Stimulated activated CD8-positive, alpha-beta memory T cell treated with anti-CD3 and anti-CD28 coated beads, Interleukin-7, amount 100 ng/mL, for 4 hours (primary cell): ENCODE measurements around the gene PLAGL2.
"Not testable (repeated sequence)": the region's sequence is repeated elsewhere in the genome, so short reads cannot be mapped to it uniquely, and the experiment has no call there.

Experiments used
- DNase-seq, 2 donors: peaks; one replicate each; pipeline ENCODE4 v3.0.0-alpha.2; 2020; ENCODE audit warnings: low read depth in 2 of 2

Gene PLAGL2

DNA sequence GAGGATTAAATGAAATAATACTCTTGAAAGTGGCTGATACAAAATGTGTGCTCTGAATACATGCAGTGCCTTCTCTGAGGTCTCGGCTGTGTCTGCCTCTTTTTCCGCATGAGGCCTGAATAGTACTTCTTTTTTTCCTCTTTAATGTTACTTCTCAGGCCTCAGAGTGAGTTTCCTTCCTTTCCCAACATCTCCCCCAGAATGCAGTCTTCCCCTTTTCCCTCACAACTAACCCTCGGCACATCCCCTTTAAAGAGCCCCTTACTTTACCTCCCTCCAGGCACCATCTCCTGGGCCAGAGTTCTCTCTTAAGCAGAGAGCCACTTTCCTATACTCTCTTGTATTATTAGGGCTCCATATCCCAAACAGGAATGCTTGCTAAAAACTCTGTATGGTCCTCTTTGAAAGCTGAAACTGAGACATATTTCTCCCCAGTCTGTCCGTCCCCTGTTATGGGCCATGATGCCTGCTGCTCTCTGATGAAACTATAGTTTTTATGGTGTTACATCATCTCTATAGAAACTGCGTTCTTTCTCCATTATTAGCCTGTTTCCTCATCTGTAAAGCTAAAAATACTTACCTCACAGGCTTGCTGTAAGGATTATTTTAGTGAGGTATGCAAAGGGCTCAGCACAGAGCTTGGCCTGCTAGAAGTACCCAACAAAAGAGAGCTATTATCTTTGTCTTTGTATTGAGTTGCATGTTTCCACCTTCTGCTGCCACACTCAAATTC is 2.3 kb downstream of the PLAGL2 start:
- DNase-seq, result no peak

DNA sequence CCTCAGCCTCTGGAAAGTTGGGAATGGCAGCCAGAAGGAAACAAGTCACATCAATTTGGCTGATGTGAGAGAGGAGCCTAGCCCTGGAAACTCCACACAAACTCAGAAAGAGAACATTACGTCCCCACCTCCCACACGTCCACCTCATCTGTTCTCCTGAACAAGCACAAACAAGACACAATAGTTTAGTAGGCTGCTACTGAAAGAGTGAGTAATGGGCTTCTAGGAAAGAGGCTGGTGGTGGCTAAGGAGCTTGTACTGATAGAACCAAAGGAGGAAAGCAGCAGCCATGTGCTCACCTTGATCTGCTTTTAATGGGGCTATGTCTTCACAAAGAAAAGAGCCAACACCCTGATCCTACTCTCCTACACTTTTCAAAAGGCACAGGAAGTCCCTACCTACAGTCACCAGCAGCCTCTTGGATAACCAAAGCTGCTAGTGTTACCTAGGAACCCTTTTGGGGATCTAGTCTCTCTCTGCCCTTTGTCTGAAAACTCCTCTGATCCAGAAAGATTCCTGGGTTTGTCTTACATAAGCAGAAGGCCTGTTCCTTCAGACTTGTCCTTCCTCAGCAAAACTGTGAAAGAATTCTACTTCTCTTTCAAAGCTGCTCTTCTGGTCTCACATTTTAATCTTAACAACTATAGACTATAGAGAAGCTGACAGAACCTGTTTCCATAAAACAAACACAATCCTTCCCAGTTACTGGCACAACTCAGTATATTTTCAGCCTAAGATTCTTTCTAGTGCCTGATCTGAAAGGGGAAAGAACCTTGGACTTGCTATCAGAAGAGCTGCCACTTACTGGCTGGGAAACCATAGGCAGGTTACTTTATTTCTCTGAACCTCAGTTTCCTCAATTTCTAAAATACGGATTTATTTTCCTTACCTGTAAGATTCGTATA is 3.1 kb downstream of the PLAGL2 start:
- peak; percentile 55 to 69 for DNase-seq

DNA sequence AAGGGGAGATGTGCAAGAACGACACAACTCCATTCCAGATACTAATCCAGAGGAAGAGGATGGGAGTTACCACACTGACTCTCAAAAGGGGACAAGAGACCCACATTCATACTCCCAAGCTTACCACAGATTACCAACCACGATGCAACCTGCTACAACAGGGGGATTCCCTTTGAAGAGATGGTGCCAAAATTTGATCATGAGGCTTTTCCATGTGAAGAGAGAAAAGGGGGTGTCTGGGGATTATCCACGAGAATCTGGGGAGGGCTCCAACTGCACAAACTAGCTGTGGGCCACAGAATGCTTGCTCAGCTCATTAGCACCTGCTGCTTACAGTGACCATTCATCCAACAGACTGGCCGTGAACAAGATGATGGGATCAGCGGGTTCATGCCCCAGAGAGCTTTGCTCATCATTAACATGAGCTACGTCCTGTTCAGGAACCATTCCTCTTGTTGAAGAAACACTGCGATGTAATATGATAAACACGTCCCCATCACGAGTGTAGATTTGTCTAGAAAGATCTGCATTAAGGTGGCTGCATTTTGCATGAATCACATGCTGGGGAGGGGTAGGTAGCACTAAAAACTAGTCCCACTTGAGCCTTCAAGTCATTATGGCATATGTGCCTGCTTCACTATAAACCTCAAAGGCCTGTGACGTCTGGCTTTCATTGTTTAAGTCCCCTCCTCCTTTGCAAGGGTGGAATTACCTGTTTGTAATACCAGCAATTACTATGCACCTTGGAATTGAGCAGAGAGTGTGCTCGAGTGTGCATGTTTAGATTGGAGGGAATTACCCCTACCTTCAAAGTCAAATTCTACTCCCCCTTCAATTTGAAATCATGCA is 4.0 kb downstream of the PLAGL2 start:
- DNase-seq, result no peak

DNA sequence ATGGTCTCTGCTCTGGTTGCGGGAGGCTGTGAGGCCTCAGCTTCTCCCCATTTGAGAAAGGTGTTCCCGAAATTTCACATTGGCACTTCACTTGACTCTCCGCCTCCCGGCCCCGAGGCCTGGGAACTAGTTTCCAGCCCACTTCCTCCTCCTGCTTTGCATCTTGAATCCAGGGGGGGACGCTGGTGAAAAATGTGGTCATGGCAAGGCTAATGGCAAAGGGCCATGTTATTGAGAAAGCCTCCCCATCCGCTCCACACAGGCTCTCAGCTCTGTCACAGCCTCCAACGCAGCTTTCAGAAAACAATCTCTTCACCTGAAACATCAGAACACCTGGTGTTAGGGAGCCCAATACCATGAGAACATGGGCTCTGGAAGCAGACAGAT is 5.6 kb downstream of the PLAGL2 start:
- DNase-seq, result no peak

GRCh38 chr20:32201296-32201976 is 6.1 kb downstream of the PLAGL2 start:
- DNase-seq, result no peak

GRCh38 chr20:32199006-32199405 is 8.5 kb downstream of the PLAGL2 start:
- no peak for DNase-seq

GRCh38 chr20:32197136-32197535 is 10.4 kb downstream of the PLAGL2 start:
- not testable (repeated sequence) for DNase-seq

DNA sequence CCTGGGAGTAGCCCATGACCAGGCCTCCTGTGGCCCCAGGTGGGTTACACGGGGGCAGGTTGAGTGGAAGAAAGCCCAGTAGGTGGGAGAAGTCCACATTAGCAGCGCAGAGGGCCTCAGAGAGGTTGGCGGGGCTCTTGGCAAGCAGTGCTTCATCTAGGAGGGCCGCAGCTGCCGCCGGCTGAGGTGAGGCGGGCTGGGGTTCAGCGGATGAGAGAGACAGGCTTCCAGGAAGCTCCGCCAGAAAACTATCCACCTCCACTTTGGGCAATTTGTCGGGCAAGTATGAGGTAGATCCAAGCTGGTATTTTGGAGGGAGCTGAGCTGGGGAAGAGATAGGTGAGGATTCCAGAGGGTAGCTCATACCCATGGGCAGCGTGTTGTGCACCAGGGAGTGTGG is 10.9 kb downstream of the PLAGL2 start:
- not testable (repeated sequence) for DNase-seq

DNA sequence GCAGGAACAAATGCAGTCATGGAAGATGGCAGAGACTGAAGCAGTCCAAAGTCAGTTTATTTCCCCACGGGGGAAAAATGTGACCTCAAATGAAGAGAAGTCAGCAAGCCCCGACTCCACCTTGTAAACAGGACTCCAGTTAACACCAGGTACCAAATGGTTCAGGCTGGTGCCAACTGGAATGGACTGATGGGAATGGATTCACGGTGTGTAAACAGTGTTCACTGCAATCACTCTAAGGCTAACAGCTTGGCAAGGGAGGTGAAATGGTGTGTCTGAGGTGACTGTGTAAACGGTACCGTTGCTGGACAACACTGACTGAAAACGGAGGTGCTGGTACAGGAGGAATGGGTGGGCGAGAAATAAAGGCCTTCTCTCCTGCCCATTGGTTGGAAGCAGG is 12.0 kb downstream of the PLAGL2 start:
- no peak for DNase-seq

GRCh38 chr20:32193996-32194395 is 13.5 kb downstream of the PLAGL2 start:
- no peak for DNase-seq

- not testable (repeated sequence) for DNase-seq
Measured at GRCh38 chr20:32193336-32193735, 14.2 kb downstream of the PLAGL2 start.

DNA sequence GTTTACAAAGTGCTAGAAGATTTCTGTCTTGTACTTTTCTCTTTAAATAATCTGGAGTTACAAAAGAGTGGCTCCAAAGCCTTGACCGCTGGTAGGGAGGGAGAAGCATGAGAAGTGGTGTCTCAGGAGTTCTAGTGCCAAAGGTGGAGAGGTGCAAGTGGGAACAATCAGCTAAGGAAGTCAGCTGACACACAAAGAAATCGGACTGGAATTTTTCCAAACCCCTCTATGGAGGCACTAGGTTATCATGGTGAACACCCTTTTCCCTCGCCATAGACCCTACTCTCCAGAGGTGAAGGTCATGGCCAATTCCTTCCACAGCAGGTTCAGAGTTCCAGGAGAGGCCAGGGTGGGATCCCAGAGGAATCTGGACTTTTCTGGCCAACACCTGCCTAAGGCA is 14.8 kb downstream of the PLAGL2 start:
- DNase-seq, result no peak

GRCh38 chr20:32191873-32192272 is 15.7 kb downstream of the PLAGL2 start:
- no peak for DNase-seq

DNA sequence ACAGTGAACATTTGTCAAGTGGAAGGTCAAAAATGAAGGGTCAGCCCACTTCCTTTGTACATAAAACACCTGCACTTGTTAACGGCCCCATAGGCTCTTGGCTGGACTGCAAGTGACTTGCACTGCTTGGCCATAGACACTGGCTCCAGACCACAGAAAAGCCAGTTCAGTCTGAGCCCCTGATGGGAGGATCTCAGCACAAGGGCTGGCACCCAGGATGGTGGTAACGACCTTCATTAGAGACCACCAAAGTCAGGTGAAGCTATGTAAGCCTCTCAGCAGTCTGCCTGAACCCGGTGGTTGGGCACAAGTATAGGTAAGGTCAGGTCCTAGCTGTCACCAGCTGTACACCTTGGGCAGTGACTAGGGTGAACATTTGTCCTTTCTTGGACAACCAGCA is 16.1 kb downstream of the PLAGL2 start:
- DNase-seq, result no peak

DNA sequence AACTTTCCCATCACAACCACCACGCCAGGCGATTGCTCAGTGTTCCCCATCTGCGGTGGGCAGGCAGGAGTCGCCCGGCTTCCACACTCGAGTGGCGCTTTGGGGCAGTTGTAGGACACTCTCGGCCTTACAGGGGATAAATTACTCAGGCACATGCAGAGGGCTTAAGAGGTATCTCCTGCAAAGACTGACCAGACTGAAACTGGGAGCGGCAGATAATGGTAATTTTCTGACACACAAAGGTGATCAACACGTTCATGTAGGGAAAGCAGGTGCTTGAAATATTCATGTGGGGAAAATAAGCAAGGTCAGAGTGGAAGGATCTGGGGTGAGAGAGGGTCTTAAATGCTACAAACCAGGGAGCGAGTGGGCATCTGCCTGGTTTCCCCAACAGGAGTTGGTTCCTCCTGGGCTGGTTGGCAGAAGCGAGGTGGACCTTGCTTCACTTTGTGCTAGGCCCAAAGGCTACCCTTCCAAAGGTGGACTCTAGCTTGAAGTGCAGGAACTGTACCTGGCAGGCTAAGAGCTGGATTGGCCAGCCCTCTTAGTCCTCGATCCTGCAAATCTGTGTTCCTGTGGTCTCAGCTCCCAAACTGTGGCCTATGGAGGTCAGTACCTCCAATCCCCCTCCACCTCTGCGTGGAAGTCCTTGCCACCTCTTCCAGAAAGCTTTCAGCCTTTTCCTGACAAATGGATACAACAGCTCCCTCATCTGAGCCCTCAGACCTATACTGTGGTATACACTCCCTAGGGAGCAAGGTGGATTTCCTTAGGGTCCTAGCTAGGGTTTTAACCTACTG is 16.7 kb downstream of the PLAGL2 start:
- DNase-seq, result no peak

- peak in 1 of 2 donors; percentile 31 for DNase-seq
Measured at GRCh38 chr20:32189691-32190615, 17.6 kb downstream of the PLAGL2 start.

GRCh38 chr20:32189123-32189410 is 18.5 kb downstream of the PLAGL2 start:
- no peak for DNase-seq

DNA sequence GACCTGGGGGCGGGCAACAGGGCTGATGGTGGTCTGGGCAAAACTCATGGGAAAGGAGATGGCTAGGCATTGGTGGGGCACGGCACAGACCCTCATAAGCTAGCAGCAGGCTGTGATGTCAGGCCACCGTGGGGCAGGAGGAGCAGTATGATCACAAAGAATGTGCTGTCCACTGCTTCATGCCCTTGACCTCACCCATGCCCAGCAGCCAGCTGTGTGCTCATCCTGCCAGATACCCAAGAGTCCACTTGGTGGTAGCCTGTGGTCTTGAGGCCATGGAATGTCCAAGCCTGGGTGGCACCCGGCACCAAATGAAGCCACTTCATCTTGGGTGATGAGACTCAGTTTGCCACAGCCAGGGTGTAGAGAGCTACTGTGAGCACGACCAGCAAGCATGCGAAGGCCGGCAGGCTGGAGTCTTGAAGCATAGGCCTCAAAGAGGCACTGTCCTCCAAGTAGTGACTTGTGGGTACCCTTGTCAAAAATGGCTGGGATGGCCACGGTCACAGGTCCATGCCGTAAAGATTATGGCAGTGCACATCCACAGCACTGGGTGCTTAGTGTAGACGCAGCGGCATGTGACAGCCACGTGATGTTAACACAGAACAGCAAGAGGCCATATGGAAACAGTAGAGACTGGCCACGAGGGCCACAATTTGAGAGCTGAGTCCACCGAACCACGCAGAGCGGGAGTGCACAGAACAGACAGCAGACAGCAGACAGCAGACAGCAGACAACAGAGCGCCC is 19.0 kb downstream of the PLAGL2 start:
- no peak for DNase-seq

DNA sequence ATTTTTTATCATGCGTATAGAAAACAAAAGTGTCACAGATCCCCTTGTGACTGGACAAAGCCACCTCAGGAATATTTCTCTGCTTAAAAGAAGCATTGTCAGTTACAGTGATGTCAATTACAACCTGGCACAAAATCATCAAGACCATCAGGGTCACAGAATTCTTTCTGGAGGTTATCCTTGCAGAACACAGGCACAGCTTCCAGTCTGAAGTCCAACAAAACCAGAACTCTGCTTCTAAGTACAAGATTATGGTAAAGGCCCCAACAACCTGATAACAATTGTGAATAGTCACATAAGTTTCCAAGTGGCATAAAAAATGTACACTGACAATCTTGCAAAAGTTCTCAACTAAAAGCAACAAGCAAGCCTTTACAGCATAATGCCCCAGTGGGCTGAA is 21.0 kb downstream of the PLAGL2 start:
- no peak for DNase-seq
